Stimulated activated CD8-positive, alpha-beta memory T cell treated with anti-CD3 and anti-CD28 coated beads, Interleukin-15, amount 100 ng/mL, for 1 hour (primary cell): Measurements from ENCODE around the gene MARK2.

Experiments used
- DNase-seq: peaks from one replicate; pipeline ENCODE4 v3.0.0-alpha.2; 2020; ENCODE audit warnings: low read depth

Gene MARK2

DNA sequence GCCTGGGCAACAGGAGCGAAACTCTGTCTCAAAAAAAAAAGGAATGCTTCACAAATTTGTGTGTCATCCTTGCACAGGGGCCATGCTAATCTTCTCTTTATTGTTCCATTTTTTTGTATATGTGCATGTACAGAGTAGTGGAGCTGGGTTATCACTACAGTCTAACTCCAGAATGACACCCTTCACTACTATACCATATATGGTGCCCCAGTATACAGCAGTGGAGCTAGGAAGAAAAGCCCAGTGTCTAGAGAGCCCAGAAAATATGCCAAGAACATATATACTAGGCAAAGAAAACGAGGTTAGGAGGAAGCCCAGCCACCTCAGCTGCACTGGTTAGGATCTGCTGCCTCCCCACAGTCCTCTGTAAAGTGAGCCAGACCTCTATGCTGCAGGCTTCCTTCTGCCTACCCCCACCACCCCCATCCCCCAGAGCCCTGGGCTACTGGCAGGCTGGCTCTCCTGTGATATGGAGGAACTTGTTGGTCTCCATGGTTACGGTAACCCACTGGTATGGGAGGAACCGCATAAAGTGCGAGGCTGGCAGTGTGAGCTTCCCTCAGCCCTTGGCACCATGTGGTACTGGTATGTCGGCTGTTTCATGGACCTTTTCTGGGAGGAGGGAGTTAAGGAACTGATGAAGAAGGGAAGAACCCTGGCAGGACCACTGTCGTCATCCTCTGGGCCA lies 43.8 kb downstream of the MARK2 start:
- no peak for DNase-seq

DNA sequence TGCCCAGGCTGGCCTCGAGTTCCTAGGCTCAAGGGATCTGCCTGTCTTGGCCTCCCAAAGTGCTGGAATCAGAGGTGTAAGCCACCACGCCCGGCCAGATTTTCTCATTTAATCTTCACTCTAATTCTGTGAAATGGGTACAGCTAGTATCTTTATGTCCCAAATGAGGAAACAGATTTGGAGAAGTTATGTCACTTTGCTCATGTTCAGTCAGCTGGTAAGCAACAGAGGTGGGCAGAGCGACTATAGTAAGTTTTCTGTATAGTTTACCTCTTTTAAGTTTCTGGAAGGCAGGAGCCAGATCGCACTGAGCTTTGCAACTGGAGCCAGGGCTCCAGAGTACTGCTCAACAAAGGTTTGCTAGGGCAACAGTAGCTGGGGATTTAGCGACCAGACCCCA lies 44.9 kb downstream of the MARK2 start:
- no peak for DNase-seq

- DNase-seq, result no peak
Measured at GRCh38 chr11:63884196-63884932, 45.5 kb downstream of the MARK2 start.

DNA sequence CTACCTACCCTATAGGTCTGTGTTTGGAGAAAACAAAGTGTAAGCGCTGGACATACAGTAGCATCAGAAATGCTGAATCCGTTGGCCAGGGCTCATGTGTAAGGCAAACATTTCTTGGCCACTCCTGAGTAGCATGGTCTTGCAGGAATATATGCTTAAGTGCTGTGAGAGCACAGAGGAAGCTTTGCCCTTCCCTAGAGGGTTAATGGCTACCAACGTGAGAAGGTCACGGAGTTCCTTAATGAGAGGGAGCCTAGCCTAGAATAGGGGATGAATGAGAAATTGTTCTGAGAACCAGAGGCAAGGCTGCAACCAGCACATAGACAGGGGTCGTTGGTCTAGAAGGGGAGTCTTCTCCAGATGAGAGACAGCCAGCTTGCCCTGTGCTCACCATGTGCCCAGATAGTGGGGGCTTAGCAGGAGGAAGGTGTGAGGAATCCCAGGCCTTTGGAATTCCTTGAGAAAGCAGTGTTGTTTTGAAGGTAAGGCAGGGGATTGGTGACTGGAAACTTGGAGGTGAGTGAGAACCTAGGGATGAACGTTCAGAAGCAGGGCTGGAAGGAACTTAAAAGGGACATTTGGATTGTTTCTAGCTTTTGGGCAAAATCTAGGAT lies 48.6 kb downstream of the MARK2 start:
- no peak for DNase-seq

GRCh38 chr11:63888170-63889086 lies 49.5 kb downstream of the MARK2 start:
- DNase-seq, result peak; percentile 51

GRCh38 chr11:63889344-63889743 lies 50.4 kb downstream of the MARK2 start:
- DNase-seq, result no peak

DNA sequence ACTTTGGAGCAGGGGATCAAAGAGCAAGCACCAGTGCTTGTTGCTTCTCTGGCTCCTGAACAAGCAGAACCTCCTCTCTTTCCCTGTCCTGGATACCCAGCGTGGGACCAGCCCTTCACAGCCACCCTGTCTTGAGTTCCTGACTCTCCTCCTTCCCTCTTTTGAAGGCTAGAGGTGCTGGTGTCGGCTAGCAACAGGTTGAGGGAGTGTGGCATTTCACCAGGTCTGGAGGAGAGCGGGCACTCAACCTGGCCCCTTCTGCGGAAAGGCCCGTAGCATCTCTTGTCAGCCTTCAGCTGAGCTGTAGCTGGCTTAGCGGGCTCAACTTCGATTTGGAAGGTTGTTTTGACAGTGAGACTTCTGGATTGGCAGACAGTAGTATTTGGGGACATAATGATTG lies 51.5 kb downstream of the MARK2 start:
- DNase-seq, result no peak

DNA sequence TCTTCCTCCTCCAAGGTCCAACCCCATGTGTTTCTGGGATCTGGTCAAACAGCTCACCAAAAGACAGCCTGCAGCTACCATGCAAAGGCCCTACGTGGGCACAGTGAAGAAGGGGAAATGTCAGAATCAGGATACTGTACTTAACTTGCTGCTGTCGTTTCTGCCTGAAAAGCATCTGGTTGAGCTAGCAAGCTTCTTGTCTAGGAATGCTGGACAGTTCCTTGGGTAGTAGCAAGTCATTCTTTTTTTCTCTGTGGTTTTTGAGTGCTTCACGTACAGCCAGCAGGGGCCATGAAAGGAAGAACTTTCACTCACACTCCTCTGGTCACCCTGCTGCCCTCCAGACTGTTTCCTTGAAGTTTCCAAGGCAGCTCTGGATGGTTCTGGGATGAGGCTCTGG lies 53.3 kb downstream of the MARK2 start:
- DNase-seq, result no peak

DNA sequence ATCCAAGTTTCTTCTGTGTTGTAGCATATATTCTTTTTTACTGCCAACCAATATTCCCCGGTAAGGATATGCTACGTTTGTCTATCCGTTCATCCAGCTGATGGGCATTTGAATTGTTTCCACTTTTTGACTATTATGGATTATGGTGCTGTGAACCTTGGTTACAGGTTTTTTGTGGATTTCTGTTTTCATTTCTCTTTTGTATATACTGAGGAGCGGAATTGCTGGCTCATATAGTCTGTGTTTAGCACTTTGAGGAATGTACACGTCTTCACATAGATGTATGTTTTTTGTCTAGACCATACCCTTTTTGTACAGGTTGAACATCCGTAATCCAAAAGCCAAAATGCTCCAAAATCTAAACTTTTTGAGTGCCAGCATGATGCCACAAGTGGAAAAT lies 54.4 kb downstream of the MARK2 start:
- DNase-seq, result no peak

DNA sequence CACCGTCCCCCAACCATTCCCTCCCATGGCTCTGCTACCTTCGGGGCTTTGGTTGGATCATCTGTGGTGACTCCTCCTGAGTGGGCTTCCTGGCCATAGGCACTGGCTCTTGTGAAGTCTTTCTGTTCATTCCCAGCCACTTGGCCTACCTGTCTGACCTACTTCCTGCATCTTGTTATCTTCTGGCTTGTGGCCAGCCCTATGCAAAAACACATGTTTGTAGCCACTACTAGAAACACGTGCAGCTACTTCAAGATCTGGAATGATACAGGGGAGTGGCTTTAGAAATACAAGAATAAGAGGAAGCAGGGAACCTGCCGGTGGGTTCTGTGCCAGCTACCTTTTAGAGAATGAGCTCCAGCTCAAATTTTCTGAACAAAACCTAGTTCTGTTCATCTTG lies 57.2 kb downstream of the MARK2 start:
- no peak for DNase-seq

DNA sequence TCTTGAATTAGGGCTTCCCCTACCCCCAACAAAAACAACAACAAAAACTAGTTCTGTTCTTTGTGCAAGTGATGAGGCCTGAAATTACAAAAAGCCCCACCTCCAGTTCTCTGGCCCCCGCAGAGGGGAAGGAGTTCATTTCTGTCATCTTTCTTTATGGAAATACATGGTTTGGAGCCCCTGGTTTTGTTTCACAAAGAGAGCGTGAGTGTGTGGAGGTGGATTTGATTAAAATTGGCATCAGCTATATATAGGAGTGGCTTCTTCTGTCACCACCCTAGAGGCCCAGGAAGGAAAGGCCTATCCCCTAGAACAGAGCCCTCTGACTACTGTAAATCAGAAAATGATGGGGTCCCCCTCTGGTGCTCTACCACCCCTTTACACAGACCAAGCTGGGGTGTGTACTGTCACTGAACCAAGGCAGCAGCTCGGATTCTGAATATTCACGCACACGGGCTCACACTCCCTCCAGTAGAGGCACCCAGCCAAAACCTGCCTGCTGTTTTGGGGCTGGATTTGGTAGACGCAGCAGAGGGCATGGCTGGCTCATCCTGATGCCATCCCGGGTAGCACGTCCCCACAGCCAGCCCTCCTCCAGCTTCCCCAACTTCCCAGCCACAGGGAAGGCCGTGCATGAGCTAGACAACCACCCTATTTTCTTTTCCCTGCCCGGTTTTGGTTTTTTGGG lies 58.7 kb downstream of the MARK2 start:
- no peak for DNase-seq

DNA sequence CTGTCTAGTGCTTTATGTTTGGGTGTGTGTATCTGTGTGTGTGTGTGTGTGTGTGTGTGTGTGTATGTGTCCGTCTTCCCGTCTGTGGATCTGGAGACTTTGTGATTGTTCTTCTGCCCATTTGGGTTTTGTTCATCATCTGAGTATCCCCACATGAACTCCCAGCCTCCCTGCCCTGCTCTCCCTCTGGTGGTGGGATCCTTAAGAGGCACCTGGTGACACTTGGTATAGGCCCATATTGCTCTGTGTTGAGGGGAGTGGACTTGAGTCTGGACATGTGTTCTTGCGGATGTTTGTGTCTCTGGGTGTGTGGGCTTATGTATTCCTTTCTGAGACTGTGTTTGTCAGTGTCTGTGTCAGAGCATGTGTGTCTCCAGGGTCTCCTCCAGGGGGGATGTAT lies 62.8 kb downstream of the MARK2 start:
- DNase-seq, result no peak

DNA sequence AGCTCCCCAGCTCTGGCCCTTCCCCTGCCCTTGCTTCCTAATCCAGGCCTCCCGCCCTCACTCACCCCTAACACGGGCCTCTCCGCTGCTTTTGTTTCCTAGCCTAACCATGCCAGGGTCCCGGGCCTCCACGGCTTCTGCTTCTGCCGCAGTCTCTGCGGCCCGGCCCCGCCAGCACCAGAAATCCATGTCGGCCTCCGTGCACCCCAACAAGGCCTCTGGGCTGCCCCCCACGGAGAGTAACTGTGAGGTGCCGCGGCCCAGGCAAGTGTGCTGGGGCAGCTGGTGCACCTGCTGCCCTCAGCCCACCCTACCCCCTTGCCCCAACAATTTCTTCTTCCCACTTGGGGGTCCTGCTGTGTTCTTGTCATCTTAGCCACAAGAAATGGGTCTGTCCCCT lies 65.0 kb downstream of the MARK2 start:
- no peak for DNase-seq

GRCh38 chr11:63904743-63905142 lies 65.8 kb downstream of the MARK2 start:
- DNase-seq, result no peak

GRCh38 chr11:63905179-63905578 lies 66.3 kb downstream of the MARK2 start:
- no peak for DNase-seq

GRCh38 chr11:63906087-63906486 lies 67.2 kb downstream of the MARK2 start:
- no peak for DNase-seq

- DNase-seq, result no peak
Measured at GRCh38 chr11:63906585-63906984, 67.7 kb downstream of the MARK2 start.

DNA sequence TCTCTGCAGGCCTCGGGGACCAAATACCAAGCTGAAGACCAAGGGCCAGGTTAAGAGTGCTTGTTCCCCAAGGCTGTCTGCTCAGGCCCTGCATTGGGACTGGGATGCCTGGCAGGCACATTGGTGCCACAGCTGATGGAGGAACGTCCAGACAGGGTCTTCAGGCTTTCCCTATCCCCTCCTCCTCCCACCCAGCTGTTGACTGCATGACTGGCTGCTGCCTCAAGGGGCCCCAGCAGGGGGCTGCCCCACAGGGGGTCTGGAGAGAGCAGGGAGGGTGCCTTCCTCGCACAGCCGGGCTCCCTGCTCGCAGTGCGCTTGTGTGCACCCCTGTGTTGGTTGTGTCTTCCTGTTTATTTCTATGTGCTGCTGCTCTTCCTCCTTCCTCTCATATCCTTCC lies 68.2 kb downstream of the MARK2 start:
- no peak for DNase-seq

GRCh38 chr11:63907808-63908530 lies 69.1 kb downstream of the MARK2 start:
- no peak for DNase-seq

- DNase-seq, result no peak
Measured at GRCh38 chr11:63908631-63909401, 69.9 kb downstream of the MARK2 start.
